GM23338 (cell line): ENCODE results near the gene DRP2. TPM values are rescaled to one million over a fixed set of nuclear protein-coding genes. Genes with fewer than 3 reads are reported as not detected.

Experiments used
- ATAC-seq: fragments of 200-7000 bp; cut with Tn5 transposase; 3 replicates; pipeline ENCODE4 v1.9.1; 2020
- DNase-seq: peaks from one replicate; pipeline ENCODE4 v3.0.0-alpha.2; 2015; ENCODE audit warnings: low spot score
- H2AFZ ChIP-seq: fragments of 200-600 bp; sonication (generic); 2 replicates; pipeline ENCODE4 v1.8.0; 2016; ENCODE audit warnings: antibody characterized with exemption, mild to moderate bottlenecking, moderate library complexity
- H3F3A ChIP-seq: fragments of 200-600 bp; sonication (generic); replicated peaks from 2 replicates; pipeline ENCODE4 v1.8.0; 2017; ENCODE audit warnings: antibody characterized with exemption, mixed run types, low read depth
- H3K27ac ChIP-seq: fragments of 200-600 bp; sonication (generic); 2 replicates; pipeline ENCODE4 v1.6.1; 2016; ENCODE audit warnings: low read depth
- H3K27me3 ChIP-seq: fragments of 200-600 bp; sonication (generic); 2 replicates; pipeline ENCODE4 v1.8.0; 2016; ENCODE audit warnings: mild to moderate bottlenecking, mixed run types, moderate library complexity; ENCODE audit not compliant: insufficient read depth
- H3K36me3 ChIP-seq: fragments of 200-600 bp; sonication (generic); 2 replicates; pipeline ENCODE4 v1.8.0; 2016; ENCODE audit warnings: mild to moderate bottlenecking; ENCODE audit not compliant: insufficient read depth
- H3K4me1 ChIP-seq: fragments of 200-600 bp; sonication (generic); 2 replicates; pipeline ENCODE4 v1.8.0; 2016; ENCODE audit warnings: mild to moderate bottlenecking, moderate library complexity; ENCODE audit not compliant: insufficient read depth
- H3K4me2 ChIP-seq: fragments of 200-600 bp; sonication (generic); 2 replicates; pipeline ENCODE4 v1.7.1; 2017; ENCODE audit warnings: mixed run types
- H3K4me3 ChIP-seq: fragments of 200-600 bp; sonication (generic); 2 replicates; pipeline ENCODE4 v1.6.1; 2016; ENCODE audit warnings: mixed run types
- H3K79me2 ChIP-seq: fragments of 200-600 bp; sonication (generic); replicated peaks from 2 replicates; pipeline ENCODE4 v1.8.0; 2017; ENCODE audit warnings: mild to moderate bottlenecking; ENCODE audit not compliant: insufficient read depth
- H3K9me2 ChIP-seq: fragments of 200-600 bp; sonication (generic); 2 replicates; pipeline ENCODE4 v1.8.0; 2017; ENCODE audit not compliant: insufficient read depth
- H4K20me1 ChIP-seq: fragments of 200-600 bp; sonication (generic); replicated peaks from 2 replicates; pipeline ENCODE4 v1.8.0; 2017; ENCODE audit warnings: mild to moderate bottlenecking; ENCODE audit not compliant: insufficient read depth
- H3K27ac Mint-ChIP-seq: 2 replicates; pipeline ENCODE4 v1.8.0; 2020; ENCODE audit warnings: inconsistent platforms, mild to moderate bottlenecking, moderate library complexity, mixed read lengths
- H3K27me3 Mint-ChIP-seq: 3 replicates; pipeline ENCODE4 v1.8.0; 2022; ENCODE audit warnings: low read depth, mild to moderate bottlenecking, moderate library complexity, mixed read lengths, inconsistent platforms; ENCODE audit not compliant: insufficient read depth, poor library complexity
- H3K36me3 Mint-ChIP-seq: 3 replicates; pipeline ENCODE4 v1.8.0; 2021; ENCODE audit warnings: low read depth, mild to moderate bottlenecking, inconsistent platforms, moderate library complexity, mixed read lengths
- H3K4me1 Mint-ChIP-seq: 3 replicates; pipeline ENCODE4 v1.8.0; 2020; ENCODE audit warnings: mild to moderate bottlenecking, inconsistent platforms, mixed read lengths
- H3K4me3 Mint-ChIP-seq: 3 replicates; pipeline ENCODE4 v1.8.0; 2021; ENCODE audit warnings: moderate library complexity, mild to moderate bottlenecking, inconsistent platforms, mixed read lengths
- H3K9me3 Mint-ChIP-seq: 3 replicates; pipeline ENCODE4 v1.8.0; 2020; ENCODE audit warnings: moderate library complexity, mild to moderate bottlenecking, inconsistent platforms, mixed read lengths
- CREB1 ChIP-seq: fragments of 250-450 bp; sonication (Bioruptor Pico); IDR thresholded peaks from 2 replicates; pipeline ENCODE4 v1.5.0; 2020; ENCODE audit warnings: low read depth, mild to moderate bottlenecking, moderate library complexity
- CTCF ChIP-seq, 2 experiments: fragments of 200-600 bp in 1 of 2; sonication (generic) in 1 of 2; conservative IDR thresholded peaks; 2 replicates each; pipeline versions ENCODE4 v1.5.1 to v1.6.1; 2016 to 2017; ENCODE audit warnings: antibody characterized with exemption in 2 of 2, low read depth in 2 of 2, mild to moderate bottlenecking in 2 of 2, moderate library complexity in 1 of 2
- EZH2 ChIP-seq: fragments of 200-600 bp; sonication (generic); IDR thresholded peaks from one replicate; pipeline ENCODE4 v1.8.0; 2017; ENCODE audit warnings: antibody characterized with exemption, mild to moderate bottlenecking, low read depth; ENCODE audit not compliant: unreplicated experiment
- EZH2phosphoT487 ChIP-seq: fragments of 200-600 bp; sonication (generic); IDR thresholded peaks from one replicate; pipeline ENCODE4 v1.8.1; 2018; ENCODE audit warnings: antibody characterized with exemption; ENCODE audit not compliant: unreplicated experiment
- STAT1 ChIP-seq: IDR thresholded peaks from one replicate; pipeline ENCODE4 v1.6.1; 2016; ENCODE audit warnings: antibody characterized with exemption; ENCODE audit not compliant: unreplicated experiment
- ZNF114 ChIP-seq: fragments of 250-450 bp; sonication (Bioruptor Pico); IDR thresholded peaks from 2 replicates; pipeline ENCODE4 v1.5.0; 2020; ENCODE audit warnings: mild to moderate bottlenecking, moderate library complexity
- ZNF331 ChIP-seq: fragments of 250-450 bp; sonication (Bioruptor Pico); IDR thresholded peaks from 2 replicates; pipeline ENCODE4 v1.5.0; 2020; ENCODE audit warnings: low read depth, mild to moderate bottlenecking, moderate library complexity
- ZNF462 ChIP-seq: fragments of 250-450 bp; sonication (Bioruptor Pico); IDR thresholded peaks from 2 replicates; pipeline ENCODE4 v1.5.0; 2020; ENCODE audit warnings: mild to moderate bottlenecking, moderate library complexity
- polyA plus RNA-seq: library from polyadenylated mRNA; unstranded; fragments of >200 nt; fragmentation: Nextera tagmentation; extraction: Ambion mirVana; gene quantifications from 2 replicates; pipeline ENCODE4 v1.2.1, GENCODE V29; 2016
- total RNA-seq: library from RNA; depleted of rRNA; stranded (reverse); fragments of >200 nt; shearing (Covaris generic); gene quantifications from 2 replicates; pipeline ENCODE4 v1.2.3, GENCODE V29; 2014

Gene DRP2
- total and polyA plus RNA-seq, 2 experiments from 2014 or later = 0.24 TPM; not detected in 1

DNA sequence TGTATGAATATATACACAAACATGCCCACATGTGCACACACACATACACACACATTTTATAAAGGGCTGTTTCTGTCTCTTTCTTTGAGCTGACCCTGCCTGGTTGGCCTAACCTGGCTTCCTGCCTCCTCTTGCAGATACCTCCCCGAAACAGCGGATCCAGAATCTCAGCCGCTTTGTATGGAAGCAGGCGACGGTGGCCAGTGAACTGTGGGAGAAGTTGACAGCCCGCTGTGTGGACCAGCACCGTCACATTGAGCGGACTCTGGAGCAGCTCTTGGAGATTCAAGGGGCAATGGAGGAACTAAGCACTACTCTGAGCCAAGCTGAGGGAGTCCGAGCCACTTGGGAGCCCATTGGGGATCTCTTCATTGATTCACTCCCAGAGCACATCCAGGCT, 21.9 kb downstream of the DRP2 start:
- no peak for DNase-seq
- H3K9me2 ChIP-seq = no peaks in the 10 kb centered on the region
- H3K4me1 Mint-ChIP-seq = no peaks in the 10 kb centered on the region

More for the DNA sequence above, 21.9 kb downstream of the DRP2 start:
- Histone ChIP-seq H3K4me1 (no peaks in the 10 kb centered on the region), H3K79me2 (no peaks in the 10 kb centered on the region), H3K27ac (no peak overlapping the region), H4K20me1 (no peaks in the 10 kb centered on the region), H3F3A (no peaks in the 10 kb centered on the region), H3K36me3 (no peaks in the 10 kb centered on the region), H3K27me3 (no peaks in the 10 kb centered on the region), H3K4me3 (no peak overlapping the region), H2AFZ (no peak overlapping the region), H3K4me2 (no peak overlapping the region)
- H3K36me3 Mint-ChIP-seq = no peaks in the 10 kb centered on the region
- ATAC-seq = no peak
- no peak overlapping the region for H3K4me3 Mint-ChIP-seq
- TF ChIP-seq ZNF462 (CRISPR knock-in tag) (no peak), EZH2 (no peak), CREB1 (no peak), ZNF331 (no peak), CTCF (conservative IDR thresholded peaks at IDR 0.05; ENCODE audit: low read depth in 2 of 2) (no peak), ZNF114 (CRISPR knock-in tag) (no peak), STAT1 (no peak), EZH2phosphoT487 (no peak)
- peaks cover 2% of the 10 kb centered on the region for H3K27me3 Mint-ChIP-seq
- H3K27ac Mint-ChIP-seq = no peak overlapping the region
- no peaks in the 10 kb centered on the region for H3K9me3 Mint-ChIP-seq
